GM12878 (cell line): Measurements from ENCODE around the gene KCTD14. TPM values are rescaled to one million over a fixed set of nuclear protein-coding genes. Genes with fewer than 3 reads are reported as not detected.
"Not testable (repeated sequence)": the region's sequence is repeated elsewhere in the genome, so short reads cannot be mapped to it uniquely, and the experiment has no call there.

Source experiments
- ATAC-seq: fragments of 200-7000 bp; cut with Tn5 transposase; 3 replicates; pipeline ENCODE4 v1.9.1; 2020; ENCODE audit warnings: mild to moderate bottlenecking, moderate library complexity
- BruUV-seq: library from RNA; stranded (reverse); fragments of 400-500 nt; replicated peaks from 2 replicates; lab custom pipeline; 2021; lab: Mats Ljungman, UMichigan
- CTCF ChIA-PET: fragments of 300-600 bp; sonication (Branson Sonifier 250); formaldehyde crosslinking; extraction: SDS; loops from one replicate; lab custom pipeline; 2021; ENCODE audit warnings: inconsistent platforms; lab: Yijun Ruan, JAX
- POLR2A ChIA-PET: fragments of 350-600 bp; formaldehyde crosslinking; extraction: SDS; loops from one replicate; lab custom pipeline; 2021; ENCODE audit warnings: inconsistent platforms; lab: Charles Lee
- RAD21 ChIA-PET: fragments of 300-600 bp; sonication (Branson Sonifier 250); formaldehyde crosslinking; loops from one replicate; lab custom pipeline; 2023; ENCODE audit warnings: antibody characterized with exemption; ENCODE audit not compliant: unreplicated experiment; lab: Charles Lee
- SMC1A ChIA-PET: fragments of 300-600 bp; sonication (Branson Sonifier 250); formaldehyde crosslinking; loops from one replicate; lab custom pipeline; 2023; ENCODE audit not compliant: unreplicated experiment, uncharacterized antibody; lab: Charles Lee
- DNase-seq: peaks from one replicate; pipeline ENCODE4 v3.0.0-alpha.2; 2011; ENCODE audit warnings: low read depth, low spot score
- FAIRE-seq: peaks from 3 replicates; lab custom pipeline; 2011; peaks lifted over from hg19 to GRCh38; lab: Jason Lieb, UNC
- H2AFZ ChIP-seq: 2 replicates; pipeline ENCODE4 v1.6.0; 2011; ENCODE audit warnings: low read depth, low read length, control low read depth; ENCODE audit not compliant: control insufficient read depth
- H3K27ac ChIP-seq: 2 replicates; pipeline ENCODE4 v1.5.1; 2011; ENCODE audit warnings: control low read depth; ENCODE audit not compliant: control insufficient read depth, insufficient read depth
- H3K27me3 ChIP-seq, 2 experiments: replicated peaks in 1 of 2; 2 replicates each; pipeline versions ENCODE4 v1.6.0 to v1.6.1; 2011; ENCODE audit warnings: low read length in 1 of 2; ENCODE audit not compliant: control insufficient read depth in 2 of 2, insufficient read depth in 2 of 2
- H3K36me3 ChIP-seq, 2 experiments: 2 replicates each; pipeline ENCODE4 v1.5.1; 2011; ENCODE audit warnings: low read length in 1 of 2; ENCODE audit not compliant: control insufficient read depth in 2 of 2, insufficient read depth in 2 of 2
- H3K4me1 ChIP-seq: 2 replicates; pipeline ENCODE4 v1.6.1; 2011; ENCODE audit warnings: mild to moderate bottlenecking, low read length, moderate library complexity, mixed read lengths; ENCODE audit not compliant: control insufficient read depth, insufficient read depth
- H3K4me2 ChIP-seq: 2 replicates; pipeline ENCODE4 v1.6.0; 2011; ENCODE audit warnings: control low read depth; ENCODE audit not compliant: control insufficient read depth, insufficient read depth
- H3K4me3 ChIP-seq: fragments of 200-600 bp; sonication (generic); 2 replicates; pipeline ENCODE4 v1.5.1; 2016
- H3K79me2 ChIP-seq: 2 replicates; pipeline ENCODE4 v1.6.0; 2011; ENCODE audit warnings: low read length; ENCODE audit not compliant: control insufficient read depth, insufficient read depth
- H3K9ac ChIP-seq: 2 replicates; pipeline ENCODE4 v1.8.0; 2011; ENCODE audit warnings: low read length, control low read depth, mixed read lengths; ENCODE audit not compliant: control insufficient read depth, insufficient read depth
- H3K9me3 ChIP-seq: replicated peaks from 3 replicates; pipeline ENCODE4 v1.5.1; 2011; ENCODE audit warnings: mild to moderate bottlenecking, low read length; ENCODE audit not compliant: control insufficient read depth, insufficient read depth
- H4K20me1 ChIP-seq: 2 replicates; pipeline ENCODE4 v1.6.0; 2011; ENCODE audit not compliant: control insufficient read depth, insufficient read depth
- CBX5 ChIP-seq: sonication (generic); IDR thresholded peaks from 2 replicates; pipeline ENCODE4 v1.6.1; 2016; ENCODE audit warnings: low read depth, moderate library complexity, mild to moderate bottlenecking, inconsistent platforms
- CEBPB ChIP-seq, 2 experiments: fragments of 150-350 bp in 1 of 2; IDR thresholded peaks; 2 replicates each; pipeline ENCODE4 v1.6.1; 2012 to 2014; ENCODE audit warnings: low read depth in 2 of 2, low read length in 2 of 2, borderline replicate concordance in 1 of 2, inconsistent platforms in 1 of 2
- HDAC6 ChIP-seq: fragments of 200-600 bp; sonication (generic); IDR thresholded peaks from one replicate; pipeline ENCODE4 v1.8.0; 2017; ENCODE audit warnings: antibody characterized with exemption; ENCODE audit not compliant: unreplicated experiment
- RELA ChIP-seq: fragments of 450-650 bp; IDR thresholded peaks from 2 replicates; pipeline ENCODE4 v1.8.0; 2014; ENCODE audit warnings: borderline replicate concordance; ENCODE audit not compliant: partially characterized antibody
- SREBF1 ChIP-seq: IDR thresholded peaks from 2 replicates; pipeline ENCODE4 v1.6.1; 2012; ENCODE audit warnings: mild to moderate bottlenecking, low read length
- SRF ChIP-seq, 2 experiments: IDR thresholded peaks; 2 replicates each; pipeline ENCODE4 v1.6.1; 2011; ENCODE audit warnings: low read depth in 2 of 2, low read length in 2 of 2, mild to moderate bottlenecking in 1 of 2, moderate library complexity in 1 of 2
- YBX1 ChIP-seq: fragments of 450-650 bp; IDR thresholded peaks from 2 replicates; pipeline ENCODE4 v1.6.1; 2016; ENCODE audit warnings: antibody characterized with exemption
- ZZZ3 ChIP-seq: IDR thresholded peaks from 2 replicates; pipeline ENCODE4 v1.6.1; 2011; ENCODE audit warnings: low read depth; ENCODE audit not compliant: control insufficient read depth, insufficient read length
- WGBS: methylation state at CpG from one replicate; pipeline ENCODE4 v1.1.6; 2016; ENCODE audit warnings: low lambda C conversion rate; ENCODE audit not compliant: insufficient replicate concordance, insufficient coverage; ENCODE audit errors: missing lambda C conversion rate; 5-methylcytosine and 5-hydroxymethylcytosine counted together
- in situ Hi-C: fragments of 300-500 bp; cut with MboI; formaldehyde crosslinking; loops from 9 replicates; pipeline ENCODE4 v1.14.3; 2018; ENCODE audit warnings: mixed read lengths
- intact Hi-C: fragments of 100-400 bp; cut with micrococcal nuclease; formaldehyde crosslinking; loops from one replicate; pipeline ENCODE4 v1.14.2; 2022; ENCODE audit not compliant: unreplicated experiment
- polyA plus RNA-seq, 11 experiments: library from polyadenylated mRNA; depleted of rRNA in 4 of 11; unstranded in 6 of 11; stranded (reverse) in 5 of 11; fragments of >200 nt; fragmentation: Nextera tagmentation in 4 of 11; fragmentation: Illumina TruSeq in 1 of 11; extraction: Ambion mirVana in 4 of 11; extraction: Trizol in 1 of 11; gene quantifications; 1 replicate in 1 of 11; 2 replicates in 10 of 11; pipeline versions ENCODE4 v1.2.1 to v1.2.3, GENCODE V29; 2011 to 2016; ENCODE audit warnings: inconsistent platforms in 2 of 11, missing spikeins in 2 of 11, low read depth in 1 of 11
- total RNA-seq, 4 experiments: library from RNA; depleted of rRNA in 3 of 4; stranded (reverse); fragments of >200 nt in 3 of 4; fragmentation: Illumina TruSeq in 1 of 4; extraction: Trizol in 1 of 4; gene quantifications; 2 replicates each; pipeline versions ENCODE4 v1.2.1 to v1.2.3, GENCODE V29; 2013 to 2021
- TF ChIP-seq, protein P1 (sequence below): IDR thresholded peaks from 2 replicates; pipeline ENCODE4 v1.6.1; 2011; ENCODE audit warnings: borderline replicate concordance, low read depth, mild to moderate bottlenecking, moderate library complexity, mixed read lengths, low read length; ENCODE audit not compliant: insufficient read depth; ENCODE audit errors: extremely low read length
- TF ChIP-seq, protein P2 (sequence below): fragments of 450-650 bp; IDR thresholded peaks from 2 replicates; pipeline ENCODE4 v1.6.1; 2017; ENCODE audit warnings: mild to moderate bottlenecking, low read depth, inconsistent platforms; ENCODE audit not compliant: poor library complexity, severe bottlenecking
- TF ChIP-seq, protein P3 (sequence below): fragments of 450-650 bp; IDR thresholded peaks from 2 replicates; pipeline ENCODE4 v1.6.1; 2017; ENCODE audit warnings: mild to moderate bottlenecking

KCTD14 gene
- total and polyA plus RNA-seq, 10 of the 15 experiments (the other 5 are each of a cell fraction or from before 2014, with no cell fraction given), result 0.11 to 0.63 (median 0.48) TPM

DNA sequence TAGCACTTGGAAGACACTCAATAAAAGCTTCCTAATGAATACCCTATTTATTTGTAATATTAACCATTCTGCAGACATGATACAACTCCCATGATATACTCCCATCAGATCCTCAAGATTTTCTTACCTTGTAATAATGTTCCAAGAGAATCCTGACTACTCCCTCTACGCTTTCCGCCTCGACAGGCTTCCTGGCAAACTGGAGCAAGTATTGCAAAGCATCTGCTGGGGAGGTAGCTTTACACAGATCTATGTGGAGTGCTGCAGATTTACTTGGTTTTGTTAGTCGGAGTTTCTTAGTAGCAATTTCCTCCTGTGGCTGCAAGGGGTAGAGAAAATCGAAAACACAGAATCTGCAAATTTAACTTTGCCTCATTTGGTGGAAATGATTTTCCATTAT, 32.1 kb downstream of the KCTD14 start:
- intact Hi-C loops, result loop anchor here (10.0 kb wide), 1 partner anchor 194 kb away; the partner anchor contains the start of genes KCTD21 and USP35
- Histone ChIP-seq H3K9ac (no peak overlapping the region), H3K9me3 (no peaks in the 10 kb centered on the region; the same call in 2 of the 3 replicates), H3K4me3 (no peak overlapping the region), H3K27ac (no peak overlapping the region), H2AFZ (no peak overlapping the region), H3K79me2 (peaks cover 20% of the 10 kb centered on the region), H4K20me1 (no peaks in the 10 kb centered on the region), H3K4me2 (no peak overlapping the region), H3K27me3 (no peaks in the 10 kb centered on the region), H3K4me1 (peaks cover 3% of the 10 kb centered on the region; the same call in 1 of the 2 replicates), H3K36me3 (peaks cover 0 to 13% of the 10 kb centered on the region in 2 experiments; a peak in 1 of 4 replicates)
- 89% methylated on average over 5 of the region's 5 CpGs for WGBS
- BruUV-seq, result no TSS peak
- ChIA-PET CTCF (interaction anchor here (1.2 kb wide), 1 partner anchor 9 kb away, joined by 3 read pairs; no protein-coding TSS in a partner anchor), RAD21 (no interaction called here), POLR2A (interaction anchor here (0.5 kb wide), 1 partner anchor 229 kb away, joined by 4 read pairs; no protein-coding TSS in a partner anchor), SMC1A (no interaction called here)
- in situ Hi-C loops, result loop anchor here (5.0 kb wide), 1 partner anchor 174 kb away; no protein-coding TSS in a partner anchor
- FAIRE-seq (no peak), DNase-seq (no peak), ATAC-seq (no peak)
- TF ChIP-seq CEBPB (IDR thresholded peaks at IDR 0.05; ENCODE audit: borderline replicate concordance in 1 of 2, low read depth in 2 of 2, low read length in 2 of 2) (no peak), ZZZ3 (no peak), HDAC6 (no peak), SRF (IDR thresholded peaks at IDR 0.05; ENCODE audit: low read depth in 2 of 2, low read length in 2 of 2) (no peak), CBX5 (no peak), RELA (no peak), YBX1 (no peak), SREBF1 (no peak)
- TF ChIP-seq, protein P1, sequence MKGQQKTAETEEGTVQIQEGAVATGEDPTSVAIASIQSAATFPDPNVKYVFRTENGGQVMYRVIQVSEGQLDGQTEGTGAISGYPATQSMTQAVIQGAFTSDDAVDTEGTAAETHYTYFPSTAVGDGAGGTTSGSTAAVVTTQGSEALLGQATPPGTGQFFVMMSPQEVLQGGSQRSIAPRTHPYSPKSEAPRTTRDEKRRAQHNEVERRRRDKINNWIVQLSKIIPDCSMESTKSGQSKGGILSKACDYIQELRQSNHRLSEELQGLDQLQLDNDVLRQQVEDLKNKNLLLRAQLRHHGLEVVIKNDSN, result no peak
- TF ChIP-seq, protein P2, sequence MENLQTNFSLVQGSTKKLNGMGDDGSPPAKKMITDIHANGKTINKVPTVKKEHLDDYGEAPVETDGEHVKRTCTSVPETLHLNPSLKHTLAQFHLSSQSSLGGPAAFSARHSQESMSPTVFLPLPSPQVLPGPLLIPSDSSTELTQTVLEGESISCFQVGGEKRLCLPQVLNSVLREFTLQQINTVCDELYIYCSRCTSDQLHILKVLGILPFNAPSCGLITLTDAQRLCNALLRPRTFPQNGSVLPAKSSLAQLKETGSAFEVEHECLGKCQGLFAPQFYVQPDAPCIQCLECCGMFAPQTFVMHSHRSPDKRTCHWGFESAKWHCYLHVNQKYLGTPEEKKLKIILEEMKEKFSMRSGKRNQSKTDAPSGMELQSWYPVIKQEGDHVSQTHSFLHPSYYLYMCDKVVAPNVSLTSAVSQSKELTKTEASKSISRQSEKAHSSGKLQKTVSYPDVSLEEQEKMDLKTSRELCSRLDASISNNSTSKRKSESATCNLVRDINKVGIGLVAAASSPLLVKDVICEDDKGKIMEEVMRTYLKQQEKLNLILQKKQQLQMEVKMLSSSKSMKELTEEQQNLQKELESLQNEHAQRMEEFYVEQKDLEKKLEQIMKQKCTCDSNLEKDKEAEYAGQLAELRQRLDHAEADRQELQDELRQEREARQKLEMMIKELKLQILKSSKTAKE, result no peak
- TF ChIP-seq, protein P3, sequence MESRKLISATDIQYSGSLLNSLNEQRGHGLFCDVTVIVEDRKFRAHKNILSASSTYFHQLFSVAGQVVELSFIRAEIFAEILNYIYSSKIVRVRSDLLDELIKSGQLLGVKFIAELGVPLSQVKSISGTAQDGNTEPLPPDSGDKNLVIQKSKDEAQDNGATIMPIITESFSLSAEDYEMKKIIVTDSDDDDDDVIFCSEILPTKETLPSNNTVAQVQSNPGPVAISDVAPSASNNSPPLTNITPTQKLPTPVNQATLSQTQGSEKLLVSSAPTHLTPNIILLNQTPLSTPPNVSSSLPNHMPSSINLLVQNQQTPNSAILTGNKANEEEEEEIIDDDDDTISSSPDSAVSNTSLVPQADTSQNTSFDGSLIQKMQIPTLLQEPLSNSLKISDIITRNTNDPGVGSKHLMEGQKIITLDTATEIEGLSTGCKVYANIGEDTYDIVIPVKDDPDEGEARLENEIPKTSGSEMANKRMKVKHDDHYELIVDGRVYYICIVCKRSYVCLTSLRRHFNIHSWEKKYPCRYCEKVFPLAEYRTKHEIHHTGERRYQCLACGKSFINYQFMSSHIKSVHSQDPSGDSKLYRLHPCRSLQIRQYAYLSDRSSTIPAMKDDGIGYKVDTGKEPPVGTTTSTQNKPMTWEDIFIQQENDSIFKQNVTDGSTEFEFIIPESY, result no peak

DNA sequence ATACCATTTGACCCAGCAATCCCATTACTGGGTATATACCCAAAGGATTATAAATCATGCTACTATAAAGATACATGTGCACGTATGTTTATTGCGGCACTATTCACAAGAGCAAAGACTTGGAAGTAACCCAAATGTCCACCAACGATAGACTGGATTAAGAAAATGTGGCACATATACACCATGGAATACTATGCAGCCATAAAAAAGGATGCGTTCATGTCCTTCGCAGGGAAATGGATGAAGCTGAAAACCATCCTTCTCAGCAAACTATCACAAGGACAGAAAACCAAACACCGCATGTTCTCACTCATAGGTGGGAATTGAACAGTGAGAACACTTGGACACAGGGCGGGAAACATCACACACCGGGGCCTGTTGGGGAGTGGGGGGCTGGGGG, 36.6 kb downstream of the KCTD14 start:
- H3K27me3 ChIP-seq, in situ Hi-C loops, H3K4me3 ChIP-seq, BruUV-seq, H3K4me2 ChIP-seq, H3K9me3 ChIP-seq, H4K20me1 ChIP-seq, FAIRE-seq, H2AFZ ChIP-seq, H3K9ac ChIP-seq, DNase-seq, RAD21 ChIA-PET, intact Hi-C loops, POLR2A ChIA-PET, H3K79me2 ChIP-seq, CTCF ChIA-PET, ATAC-seq, H3K27ac ChIP-seq, H3K4me1 ChIP-seq: not testable (repeated sequence)
- H3K36me3 ChIP-seq, result peaks cover 0 to 26% of the 10 kb centered on the region in 2 experiments; a peak in 1 of 4 replicates
- SMC1A ChIA-PET, result interaction anchor here (1.0 to 1.5 kb wide), 2 partner anchors 13 to 22 kb away, joined by 3 to 5 read pairs; no protein-coding TSS in a partner anchor
- 98% methylated on average over 8 of the region's 8 CpGs for WGBS
